Frontal cortex (tissue), 1 donor: ENCODE results near the gene MBNL2. TPM values are rescaled to one million over a fixed set of nuclear protein-coding genes. Genes with fewer than 3 reads are reported as not detected.

ENCODE experiments used
- small RNA-seq: library from RNA; depleted of rRNA; stranded (forward); fragments of <200 nt; gene quantifications from one replicate; pipeline ENCODE3, GENCODE V24; 2014
- total RNA-seq: library from RNA; depleted of rRNA; stranded (reverse); fragments of >200 nt; gene quantifications from one replicate; pipeline ENCODE4 v1.2.3, GENCODE V29; 2014

MBNL2 gene
- total RNA-seq, 1 donor from 2014 or later: 26.5 TPM

Small RNAs within 50 kb of the gene (small RNA-seq; reads per million reads assigned to genes)
- not detected for gene AL442067.1
- gene RNA5SP37: not detected

Other genes starting within 250 kb of the MBNL2 start
- 0.82 TPM for gene OXGR1, start 227.9 kb upstream of the MBNL2 start, total RNA-seq
- gene RAP2A, start 211.8 kb downstream of the MBNL2 start, total RNA-seq: 327 TPM